GM19455 (cell line): Measurements from ENCODE around the gene METAP1D.

Experiments used
- ATAC-seq: cut with Tn5 transposase; IDR thresholded peaks from one replicate; pipeline ENCODE4 v1.9.1; 2021; ENCODE audit not compliant: unreplicated experiment

METAP1D gene

DNA sequence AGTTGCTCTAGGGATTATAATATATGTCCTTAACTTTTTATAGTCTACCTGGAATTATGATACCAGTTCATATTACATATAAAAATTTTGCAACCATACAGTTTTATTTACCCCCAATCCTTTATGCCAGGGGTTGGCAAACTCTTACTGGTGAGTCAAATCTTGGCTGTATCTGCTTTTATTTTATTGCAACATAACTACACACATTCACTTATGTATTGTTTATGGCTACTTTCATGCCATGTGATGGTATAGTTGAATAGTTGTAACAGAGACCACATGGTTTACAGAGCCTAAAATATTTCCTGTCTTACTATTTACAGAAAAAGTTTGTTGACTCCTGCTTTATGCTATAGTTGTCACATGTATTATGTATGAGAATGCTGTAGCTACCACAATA, 128.7 kb downstream of the METAP1D start:
- no peak for ATAC-seq

- ATAC-seq = no peak
Observed at GRCh38 chr2:172129404-172129803, 129.7 kb downstream of the METAP1D start.
